Measurements from ENCODE around the gene FBXL7.

FBXL7 gene

GRCh38 chr5:15643731-15644130 lies 143.8 kb downstream of the FBXL7 start:
- Histone ChIP-seq H3K27me3 (ENCODE audit: control insufficient read depth, insufficient read depth, low read length) (no peaks in the 10 kb centered on the region), H3K9me3 (ENCODE audit: control insufficient read depth, low read depth, low read length) (no peaks in the 10 kb centered on the region), H3K27ac (ENCODE audit: low read length) (no peak overlapping the region), H3K4me1 (ENCODE audit: control insufficient read depth, low read depth, low read length) (peaks cover 16% of the 10 kb centered on the region), H3K4me3 (ENCODE audit: low read length) (no peak overlapping the region), H3K9ac (ENCODE audit: low read length) (no peak overlapping the region), H3K36me3 (ENCODE audit: control insufficient read depth, low read depth, low read length) (no peaks in the 10 kb centered on the region)

GRCh38 chr5:15645381-15646160 lies 145.6 kb downstream of the FBXL7 start:
- Histone ChIP-seq H3K27me3 (ENCODE audit: control insufficient read depth, insufficient read depth, low read length) (no peaks in the 10 kb centered on the region), H3K9ac (ENCODE audit: low read length) (no peak overlapping the region)

GRCh38 chr5:15646371-15646770 lies 146.4 kb downstream of the FBXL7 start:
- Histone ChIP-seq H3K9ac (ENCODE audit: low read length) (no peak overlapping the region), H3K4me3 (ENCODE audit: low read length) (no peak overlapping the region), H3K27ac (ENCODE audit: low read length) (no peak overlapping the region), H3K27me3 (ENCODE audit: control insufficient read depth, insufficient read depth, low read length) (no peaks in the 10 kb centered on the region), H3K4me1 (ENCODE audit: control insufficient read depth, low read depth, low read length) (peaks cover 16% of the 10 kb centered on the region), H3K36me3 (ENCODE audit: control insufficient read depth, low read depth, low read length) (no peaks in the 10 kb centered on the region), H3K9me3 (ENCODE audit: control insufficient read depth, low read depth, low read length) (no peaks in the 10 kb centered on the region)

More at GRCh38 chr5:15645381-15646160, 145.6 kb downstream of the FBXL7 start:
- no peaks in the 10 kb centered on the region for H3K9me3 ChIP-seq (ENCODE audit: control insufficient read depth, low read depth, low read length)
- H3K4me3 ChIP-seq (ENCODE audit: low read length): peak overlapping the region; percentile 28
- peaks cover 16% of the 10 kb centered on the region for H3K4me1 ChIP-seq (ENCODE audit: control insufficient read depth, low read depth, low read length)
- no peaks in the 10 kb centered on the region for H3K36me3 ChIP-seq (ENCODE audit: control insufficient read depth, low read depth, low read length)
- peak overlapping the region; percentile 45 for H3K27ac ChIP-seq (ENCODE audit: low read length)

DNA sequence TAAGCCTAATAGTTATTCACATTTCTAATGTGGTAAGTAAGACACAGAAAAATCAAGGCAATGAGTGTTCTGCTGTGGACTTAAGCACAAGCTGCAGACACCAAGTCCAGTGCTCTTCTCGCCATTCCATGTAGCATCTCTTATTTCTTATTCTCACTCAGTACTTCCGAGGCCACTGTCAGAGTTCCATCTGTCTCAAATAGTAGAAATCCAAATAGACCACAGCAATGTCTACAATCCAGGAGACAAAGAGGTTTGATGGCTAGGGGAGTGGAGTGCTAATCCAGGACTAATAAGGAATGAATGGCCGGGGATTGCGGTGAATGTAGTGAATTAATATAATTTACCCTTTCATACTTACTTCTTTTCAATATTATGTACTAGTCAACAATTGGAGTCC lies 147.3 kb downstream of the FBXL7 start:
- peaks cover 16% of the 10 kb centered on the region for H3K4me1 ChIP-seq (ENCODE audit: control insufficient read depth, low read depth, low read length)
- no peak overlapping the region for H3K27ac ChIP-seq (ENCODE audit: low read length)
- no peak overlapping the region for H3K9ac ChIP-seq (ENCODE audit: low read length)
- no peaks in the 10 kb centered on the region for H3K27me3 ChIP-seq (ENCODE audit: control insufficient read depth, insufficient read depth, low read length)
- no peak overlapping the region for H3K4me3 ChIP-seq (ENCODE audit: low read length)
- H3K36me3 ChIP-seq (ENCODE audit: control insufficient read depth, low read depth, low read length): no peaks in the 10 kb centered on the region
- no peaks in the 10 kb centered on the region for H3K9me3 ChIP-seq (ENCODE audit: control insufficient read depth, low read depth, low read length)

DNA sequence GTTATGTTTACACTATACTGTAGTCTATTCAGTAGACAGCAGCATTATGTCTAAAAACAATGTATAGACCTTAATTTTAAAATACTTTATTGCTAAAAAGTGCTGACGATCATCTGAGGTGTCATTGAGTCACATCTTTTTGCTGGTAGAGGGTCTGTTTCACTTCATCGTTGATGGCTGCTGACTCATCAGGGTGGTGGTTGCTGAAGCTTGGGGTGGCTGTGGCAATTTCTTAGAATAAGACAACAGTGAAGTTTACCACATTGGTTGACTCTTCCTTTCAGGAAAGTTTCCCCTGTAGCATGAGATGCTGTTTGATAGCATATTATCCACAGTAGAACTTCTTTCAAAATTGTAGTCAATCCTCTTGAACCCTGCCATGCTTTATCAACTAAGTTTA lies 150.3 kb downstream of the FBXL7 start:
- Histone ChIP-seq H3K36me3 (ENCODE audit: control insufficient read depth, low read depth, low read length) (no peaks in the 10 kb centered on the region), H3K27me3 (ENCODE audit: control insufficient read depth, insufficient read depth, low read length) (no peaks in the 10 kb centered on the region), H3K4me1 (ENCODE audit: control insufficient read depth, low read depth, low read length) (peaks cover 15% of the 10 kb centered on the region), H3K9me3 (ENCODE audit: control insufficient read depth, low read depth, low read length) (no peaks in the 10 kb centered on the region), H3K27ac (ENCODE audit: low read length) (no peak overlapping the region), H3K9ac (ENCODE audit: low read length) (no peak overlapping the region), H3K4me3 (ENCODE audit: low read length) (no peak overlapping the region)

GRCh38 chr5:15654779-15655178 lies 154.8 kb downstream of the FBXL7 start:
- Histone ChIP-seq H3K9me3 (ENCODE audit: control insufficient read depth, low read depth, low read length) (no peaks in the 10 kb centered on the region), H3K27ac (ENCODE audit: low read length) (no peak overlapping the region), H3K4me3 (ENCODE audit: low read length) (no peak overlapping the region), H3K27me3 (ENCODE audit: control insufficient read depth, insufficient read depth, low read length) (no peaks in the 10 kb centered on the region), H3K9ac (ENCODE audit: low read length) (no peak overlapping the region), H3K36me3 (ENCODE audit: control insufficient read depth, low read depth, low read length) (no peaks in the 10 kb centered on the region), H3K4me1 (ENCODE audit: control insufficient read depth, low read depth, low read length) (peaks cover 8% of the 10 kb centered on the region)

- Histone ChIP-seq H3K27ac (ENCODE audit: low read length) (no peak overlapping the region), H3K36me3 (ENCODE audit: control insufficient read depth, low read depth, low read length) (no peaks in the 10 kb centered on the region), H3K9ac (ENCODE audit: low read length) (no peak overlapping the region), H3K9me3 (ENCODE audit: control insufficient read depth, low read depth, low read length) (no peaks in the 10 kb centered on the region), H3K27me3 (ENCODE audit: control insufficient read depth, insufficient read depth, low read length) (no peaks in the 10 kb centered on the region), H3K4me3 (ENCODE audit: low read length) (no peak overlapping the region), H3K4me1 (ENCODE audit: control insufficient read depth, low read depth, low read length) (peaks cover 8% of the 10 kb centered on the region)
Measured at GRCh38 chr5:15655683-15656082, 155.7 kb downstream of the FBXL7 start.

DNA sequence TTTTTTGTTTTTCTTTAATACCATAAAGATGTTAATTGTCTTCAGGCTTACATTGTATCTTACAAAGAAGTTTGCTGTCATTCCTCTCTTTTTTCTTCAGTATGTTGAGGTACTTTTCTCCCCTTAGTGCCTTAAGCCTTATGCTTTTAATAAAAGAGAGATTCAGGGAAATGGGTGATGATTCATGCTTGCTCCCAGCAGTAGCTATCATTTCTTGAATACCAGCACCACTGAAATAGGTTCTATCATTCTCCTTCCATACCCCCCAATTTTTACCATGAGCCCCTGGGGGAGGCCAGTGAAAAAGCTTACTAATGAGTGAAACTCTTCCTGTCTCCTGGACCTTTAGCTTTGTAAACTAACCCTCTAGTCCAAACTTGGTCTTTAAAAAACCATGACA lies 165.0 kb downstream of the FBXL7 start:
- Histone ChIP-seq H3K27me3 (ENCODE audit: control insufficient read depth, insufficient read depth, low read length) (no peaks in the 10 kb centered on the region), H3K4me1 (ENCODE audit: control insufficient read depth, low read depth, low read length) (peaks cover 4% of the 10 kb centered on the region), H3K27ac (ENCODE audit: low read length) (no peak overlapping the region), H3K9me3 (ENCODE audit: control insufficient read depth, low read depth, low read length) (no peaks in the 10 kb centered on the region), H3K4me3 (ENCODE audit: low read length) (no peak overlapping the region), H3K36me3 (ENCODE audit: control insufficient read depth, low read depth, low read length) (no peaks in the 10 kb centered on the region), H3K9ac (ENCODE audit: low read length) (no peak overlapping the region)

GRCh38 chr5:15669826-15670225 lies 169.8 kb downstream of the FBXL7 start:
- Histone ChIP-seq H3K27me3 (ENCODE audit: control insufficient read depth, insufficient read depth, low read length) (no peaks in the 10 kb centered on the region), H3K4me3 (ENCODE audit: low read length) (no peak overlapping the region), H3K9ac (ENCODE audit: low read length) (no peak overlapping the region), H3K9me3 (ENCODE audit: control insufficient read depth, low read depth, low read length) (no peaks in the 10 kb centered on the region), H3K27ac (ENCODE audit: low read length) (no peak overlapping the region), H3K36me3 (ENCODE audit: control insufficient read depth, low read depth, low read length) (no peaks in the 10 kb centered on the region), H3K4me1 (ENCODE audit: control insufficient read depth, low read depth, low read length) (peaks cover 19% of the 10 kb centered on the region)

DNA sequence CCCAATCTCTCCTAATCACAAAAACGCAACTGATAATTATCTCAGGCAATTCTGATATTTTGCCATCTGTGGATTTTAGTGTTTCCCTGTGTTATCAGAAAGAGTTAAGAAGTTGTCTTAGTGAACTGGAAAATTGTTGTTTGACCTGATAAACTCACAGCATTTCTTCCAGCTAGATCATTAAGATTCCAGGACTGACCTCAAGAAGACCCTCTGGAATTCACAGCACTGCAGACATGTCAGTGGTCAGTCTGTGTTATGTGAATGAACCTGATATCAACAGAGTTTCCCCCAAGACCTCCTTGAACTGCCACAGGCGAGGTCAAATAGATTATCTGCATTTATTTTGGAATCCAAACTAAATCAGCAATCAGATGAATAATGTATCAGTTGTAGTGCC lies 174.7 kb downstream of the FBXL7 start:
- no peaks in the 10 kb centered on the region for H3K9me3 ChIP-seq (ENCODE audit: control insufficient read depth, low read depth, low read length)
- H3K27ac ChIP-seq (ENCODE audit: low read length): no peak overlapping the region
- H3K27me3 ChIP-seq (ENCODE audit: control insufficient read depth, insufficient read depth, low read length): no peaks in the 10 kb centered on the region

DNA sequence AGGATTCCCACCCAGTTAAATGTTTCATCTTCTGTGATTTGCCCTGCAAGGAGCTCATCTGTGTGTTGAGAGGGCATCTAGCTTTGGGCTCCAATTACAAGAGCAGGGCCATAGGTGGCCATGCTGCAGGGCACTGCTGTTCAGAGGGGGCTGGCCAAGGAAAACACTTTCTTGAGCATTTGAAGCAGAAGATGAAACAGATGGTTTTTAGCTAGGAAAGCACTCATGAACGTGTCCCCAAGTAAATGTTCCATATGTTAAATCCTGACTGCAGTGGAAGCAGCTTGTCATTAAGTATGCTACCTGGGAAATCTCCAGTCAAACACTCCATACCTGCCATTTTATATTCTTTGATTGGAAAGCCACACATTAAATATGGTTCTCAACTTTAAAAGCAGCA lies 176.6 kb downstream of the FBXL7 start:
- no peaks in the 10 kb centered on the region for H3K27me3 ChIP-seq (ENCODE audit: control insufficient read depth, insufficient read depth, low read length)
- H3K4me3 ChIP-seq (ENCODE audit: low read length): no peak overlapping the region
- H3K9me3 ChIP-seq (ENCODE audit: control insufficient read depth, low read depth, low read length): no peaks in the 10 kb centered on the region
- no peak overlapping the region for H3K27ac ChIP-seq (ENCODE audit: low read length)
- H3K9ac ChIP-seq (ENCODE audit: low read length): no peak overlapping the region
- H3K4me1 ChIP-seq (ENCODE audit: control insufficient read depth, low read depth, low read length): peaks cover 17% of the 10 kb centered on the region
- no peaks in the 10 kb centered on the region for H3K36me3 ChIP-seq (ENCODE audit: control insufficient read depth, low read depth, low read length)

More for the DNA sequence above, 174.7 kb downstream of the FBXL7 start:
- Histone ChIP-seq H3K9ac (ENCODE audit: low read length) (no peak overlapping the region), H3K4me3 (ENCODE audit: low read length) (no peak overlapping the region), H3K36me3 (ENCODE audit: control insufficient read depth, low read depth, low read length) (no peaks in the 10 kb centered on the region), H3K4me1 (ENCODE audit: control insufficient read depth, low read depth, low read length) (peaks cover 16% of the 10 kb centered on the region)

DNA sequence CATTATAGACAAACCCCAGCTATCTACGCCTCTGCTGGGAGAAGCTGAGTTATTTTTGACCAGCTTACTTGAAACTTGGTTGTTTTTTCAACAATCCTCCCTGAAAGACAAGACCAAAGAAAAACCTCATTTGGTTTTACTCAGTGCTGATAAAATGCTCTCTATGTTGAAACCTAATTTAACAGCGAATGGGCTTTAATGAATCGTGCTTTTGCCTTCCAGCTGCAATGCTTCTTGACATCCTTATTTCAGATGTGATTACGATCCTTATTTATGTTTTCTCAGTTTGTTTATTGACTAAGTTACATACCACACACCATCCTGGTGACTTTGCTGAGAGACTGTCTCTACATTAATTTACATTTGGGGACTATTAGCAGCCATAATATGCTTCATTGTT lies 179.2 kb downstream of the FBXL7 start:
- no peaks in the 10 kb centered on the region for H3K27me3 ChIP-seq (ENCODE audit: control insufficient read depth, insufficient read depth, low read length)
- no peak overlapping the region for H3K27ac ChIP-seq (ENCODE audit: low read length)
- H3K4me3 ChIP-seq (ENCODE audit: low read length): no peak overlapping the region
- H3K36me3 ChIP-seq (ENCODE audit: control insufficient read depth, low read depth, low read length): no peaks in the 10 kb centered on the region
- H3K9me3 ChIP-seq (ENCODE audit: control insufficient read depth, low read depth, low read length): no peaks in the 10 kb centered on the region
- peaks cover 13% of the 10 kb centered on the region for H3K4me1 ChIP-seq (ENCODE audit: control insufficient read depth, low read depth, low read length)
- H3K9ac ChIP-seq (ENCODE audit: low read length): no peak overlapping the region

All from iPS-18a (cell line).